Umbilical cord (tissue), 2 donors: ENCODE results near the gene CIDEA. TPM values are rescaled to one million over a fixed set of nuclear protein-coding genes. Genes with fewer than 3 reads are reported as not detected.

Source experiments
- DNase-seq: peaks from one replicate; pipeline ENCODE4 v3.0.0-alpha.2; 2015; ENCODE audit warnings: low spot score
- total RNA-seq: library from RNA; depleted of rRNA; stranded (reverse); fragments of >200 nt; gene quantifications from one replicate; pipeline ENCODE4 v1.2.3, GENCODE V29; 2014; ENCODE audit warnings: low replicate concordance; ENCODE audit not compliant: insufficient read depth

CIDEA gene
- total RNA-seq, 1 donor from 2014 or later: not detected

DNA sequence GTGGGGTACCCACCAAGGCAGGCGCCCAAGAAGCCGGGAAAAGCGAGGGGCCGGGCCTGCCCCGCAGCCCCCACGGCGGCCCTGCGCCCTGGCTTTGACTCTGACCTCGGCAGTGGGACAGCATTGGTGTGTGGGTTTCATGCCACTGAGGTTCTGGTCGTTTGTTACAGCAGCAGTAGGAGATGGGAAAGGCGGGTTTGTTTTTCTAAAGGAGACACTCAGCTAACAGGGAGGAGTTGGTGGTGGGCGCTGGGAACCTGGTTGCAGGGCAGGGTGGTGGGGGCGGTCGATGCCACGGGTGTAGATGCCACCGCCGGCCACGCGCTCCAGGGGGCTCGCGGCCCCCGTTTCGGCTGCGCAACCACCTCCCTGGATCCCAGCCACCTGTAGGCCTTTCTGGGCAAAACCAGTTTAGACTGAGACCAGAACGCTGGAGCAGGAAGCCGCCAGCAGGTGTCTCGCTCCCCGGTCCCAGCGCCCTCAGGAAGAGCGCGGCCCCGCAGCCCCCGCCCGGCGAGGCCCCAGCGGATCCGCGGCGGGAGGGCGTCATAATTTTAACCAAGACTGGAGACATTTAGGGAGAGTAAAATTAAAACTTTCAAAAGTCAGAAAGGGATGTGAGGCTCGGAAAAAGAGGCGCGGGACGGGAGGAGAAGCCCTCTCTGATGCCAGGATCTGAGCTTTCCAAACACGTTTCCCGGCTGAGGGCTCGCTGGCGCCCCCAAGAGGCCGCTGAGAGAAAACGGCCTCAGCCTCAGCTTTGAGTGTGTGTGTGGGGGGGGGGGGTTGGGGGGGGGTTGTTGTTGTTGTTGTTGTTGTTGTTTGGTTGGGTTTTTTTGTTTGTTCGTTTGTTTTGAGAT is 17.4 kb downstream of the CIDEA start:
- DNase-seq: peak; percentile 89

DNA sequence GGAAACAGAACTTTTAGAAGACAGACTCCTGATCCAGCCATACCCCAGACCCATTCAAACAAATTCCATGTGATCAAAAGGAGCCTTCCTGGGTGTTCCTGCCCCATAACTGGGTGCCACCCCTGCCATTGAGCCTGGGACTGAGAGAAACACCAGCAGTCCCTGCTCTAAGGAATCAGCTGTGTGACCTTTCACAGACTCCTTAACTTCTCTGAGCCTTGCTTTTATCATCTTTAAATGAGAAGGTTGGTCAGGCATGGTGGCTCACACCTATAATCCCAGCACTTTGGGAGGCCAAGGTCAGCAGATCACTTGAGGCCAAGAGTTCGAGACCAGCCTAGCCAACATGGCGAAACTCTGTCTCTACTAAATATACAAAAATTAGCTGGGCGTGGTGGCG is 20.6 kb downstream of the CIDEA start:
- no peak for DNase-seq

DNA sequence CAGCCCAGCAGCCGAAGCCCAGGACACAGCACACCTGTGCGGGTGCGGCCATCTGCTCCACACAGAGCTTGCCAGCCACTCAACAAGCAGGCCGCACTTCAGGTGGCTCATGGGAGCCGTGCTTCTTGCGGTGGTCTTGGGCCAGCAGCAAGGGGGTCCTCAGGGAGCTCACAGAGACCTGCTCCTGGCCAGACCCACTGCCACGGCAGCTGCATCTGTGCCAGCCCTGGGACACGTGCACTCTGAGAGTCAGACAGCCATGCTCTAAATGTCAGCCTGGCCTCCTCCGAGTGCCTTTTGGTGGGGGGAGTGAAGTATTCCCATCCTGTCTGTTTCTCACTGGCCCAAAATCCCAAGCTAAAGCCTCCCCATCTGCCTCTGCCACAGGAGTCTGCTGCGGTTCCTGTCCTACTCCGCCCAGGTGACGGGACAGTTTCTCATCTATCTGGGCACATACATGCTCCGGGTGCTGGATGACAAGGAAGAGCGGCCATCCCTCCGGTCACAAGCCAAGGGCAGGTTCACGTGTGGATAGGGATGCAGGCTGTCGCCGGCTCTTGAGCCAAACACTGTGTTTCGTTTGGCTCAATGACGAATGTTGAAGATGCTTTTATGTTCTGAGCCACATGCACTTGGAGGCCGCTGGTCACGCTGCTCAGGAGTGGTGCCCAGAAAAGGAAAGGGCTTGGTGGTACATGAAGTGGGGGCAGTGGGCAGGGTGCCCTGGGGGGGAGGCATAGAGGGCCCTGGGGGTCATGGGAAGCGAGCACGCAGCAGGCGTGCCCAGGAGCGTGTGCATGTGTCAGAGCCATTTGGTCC is 22.8 kb downstream of the CIDEA start:
- no peak for DNase-seq

DNA sequence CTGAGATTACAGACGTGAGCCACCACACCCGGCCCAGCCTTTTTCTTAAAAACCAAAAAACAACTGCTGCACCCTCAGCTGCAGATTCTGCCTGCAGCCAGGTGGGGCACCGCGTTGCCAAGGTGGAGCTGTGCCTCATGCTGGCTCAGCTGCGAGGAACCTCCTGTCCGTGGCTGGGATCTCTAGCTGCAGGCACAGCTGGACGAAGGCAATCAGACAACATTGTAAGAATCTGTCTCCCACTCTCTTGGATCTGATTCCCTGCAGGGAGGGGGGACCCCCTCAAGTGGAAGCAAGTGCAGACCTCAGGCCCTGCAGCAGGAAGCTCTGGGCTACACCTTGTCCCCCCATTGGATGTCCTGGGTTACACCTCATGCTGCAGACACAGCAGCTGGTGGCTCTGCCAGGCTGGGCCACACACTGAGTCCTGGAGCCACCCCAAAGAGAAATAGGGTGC is 24.1 kb downstream of the CIDEA start:
- peak; percentile 40 for DNase-seq

DNA sequence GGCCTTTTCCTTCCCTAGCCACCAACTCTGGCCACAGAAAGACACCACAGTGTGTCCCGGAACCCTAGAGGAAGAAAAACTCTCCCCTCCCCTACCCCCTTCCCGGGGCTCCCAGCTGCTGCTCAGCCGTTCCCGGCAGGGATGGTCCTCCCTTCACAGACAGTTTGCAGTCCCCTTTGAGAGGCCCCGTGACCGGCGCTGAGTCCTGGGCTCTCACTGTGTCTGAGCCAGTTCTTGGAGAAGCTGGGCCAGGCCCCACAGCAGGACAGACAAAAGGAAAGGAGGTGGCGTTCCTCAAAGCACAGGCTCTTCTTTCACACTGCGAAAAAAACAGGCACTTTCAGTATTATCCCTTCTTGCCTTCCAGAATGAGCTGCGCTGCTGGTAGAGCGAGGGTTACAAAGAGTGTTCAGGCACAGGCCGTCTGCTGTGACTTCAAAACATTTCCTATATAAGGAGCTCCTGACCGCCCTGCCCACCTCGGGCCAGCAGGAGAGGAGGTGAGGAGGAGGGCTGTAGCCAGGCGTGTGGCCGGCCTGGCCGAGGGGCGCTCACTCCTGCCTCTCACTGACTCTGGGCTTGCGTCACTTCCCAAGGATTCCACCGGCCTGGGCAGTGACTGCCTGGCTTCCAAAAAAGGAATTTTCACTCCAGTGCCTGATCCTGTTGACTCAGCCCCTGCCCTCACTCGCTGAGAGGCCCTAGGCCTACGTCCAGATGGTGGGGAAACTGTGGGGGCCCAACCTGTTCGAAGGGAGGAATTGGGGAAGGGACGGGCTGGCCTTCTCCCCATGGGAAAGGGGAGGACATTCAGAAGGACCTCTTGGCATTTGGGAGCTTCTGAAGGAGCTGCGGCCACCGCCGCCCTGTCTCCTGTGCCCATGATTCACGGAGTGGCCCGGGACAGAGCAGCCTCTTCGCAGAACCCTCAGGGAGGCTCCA is 24.9 kb downstream of the CIDEA start:
- DNase-seq: peak; percentile 99

DNA sequence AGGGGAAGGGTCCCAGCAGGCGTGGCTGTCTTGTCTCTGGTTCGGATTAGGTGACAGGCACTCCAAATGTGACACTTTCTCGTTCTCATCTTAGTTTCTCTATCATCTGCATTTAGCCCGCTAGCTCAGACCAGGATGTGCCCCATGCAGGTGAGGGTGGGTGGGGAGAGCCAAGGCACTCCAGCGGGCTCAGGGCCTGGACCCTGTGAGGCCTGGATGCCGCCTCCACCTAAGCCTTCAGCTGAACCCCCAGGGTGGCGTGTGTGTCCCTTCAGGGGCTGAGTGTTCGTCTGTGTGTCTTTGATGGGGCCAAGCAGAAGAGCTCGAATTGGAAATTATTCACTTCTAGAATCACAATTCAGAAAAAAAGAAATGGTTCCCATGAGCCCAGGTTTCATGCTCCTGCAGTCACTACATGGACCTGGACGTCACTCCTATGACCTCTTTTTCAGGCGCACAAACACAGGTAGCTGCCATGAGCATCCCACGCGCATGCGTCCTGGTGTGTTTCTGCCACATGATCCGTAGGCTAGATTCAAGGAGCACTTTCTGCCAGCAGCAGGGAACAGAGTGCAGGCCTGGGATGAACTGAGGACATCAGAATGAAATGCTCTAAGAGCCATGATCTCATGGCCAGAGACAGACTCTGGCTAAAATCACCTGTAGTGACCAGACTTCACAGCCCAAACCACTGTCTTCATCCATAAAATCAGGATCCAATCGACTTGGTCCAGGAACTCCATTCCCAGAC is 25.8 kb downstream of the CIDEA start:
- no peak for DNase-seq

DNA sequence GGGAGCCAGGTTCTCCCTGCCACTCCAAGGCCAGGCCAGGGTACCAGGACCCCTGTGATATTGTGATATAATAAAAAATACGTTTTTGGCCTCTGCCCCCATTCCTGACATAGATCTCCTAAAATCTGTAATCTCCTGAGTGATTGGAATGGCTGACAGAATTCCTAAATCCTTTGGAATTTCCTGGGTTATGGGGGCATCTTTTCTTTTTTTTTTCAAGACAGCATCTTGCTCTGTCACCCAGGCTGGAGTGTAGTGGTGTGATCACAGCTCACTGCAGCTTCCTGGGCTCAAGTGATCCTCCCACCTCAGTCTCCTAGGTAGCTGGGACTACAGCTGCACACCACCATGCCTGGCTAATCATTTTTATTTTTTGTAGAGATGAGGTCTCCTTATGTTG is 27.7 kb downstream of the CIDEA start:
- no peak for DNase-seq

DNA sequence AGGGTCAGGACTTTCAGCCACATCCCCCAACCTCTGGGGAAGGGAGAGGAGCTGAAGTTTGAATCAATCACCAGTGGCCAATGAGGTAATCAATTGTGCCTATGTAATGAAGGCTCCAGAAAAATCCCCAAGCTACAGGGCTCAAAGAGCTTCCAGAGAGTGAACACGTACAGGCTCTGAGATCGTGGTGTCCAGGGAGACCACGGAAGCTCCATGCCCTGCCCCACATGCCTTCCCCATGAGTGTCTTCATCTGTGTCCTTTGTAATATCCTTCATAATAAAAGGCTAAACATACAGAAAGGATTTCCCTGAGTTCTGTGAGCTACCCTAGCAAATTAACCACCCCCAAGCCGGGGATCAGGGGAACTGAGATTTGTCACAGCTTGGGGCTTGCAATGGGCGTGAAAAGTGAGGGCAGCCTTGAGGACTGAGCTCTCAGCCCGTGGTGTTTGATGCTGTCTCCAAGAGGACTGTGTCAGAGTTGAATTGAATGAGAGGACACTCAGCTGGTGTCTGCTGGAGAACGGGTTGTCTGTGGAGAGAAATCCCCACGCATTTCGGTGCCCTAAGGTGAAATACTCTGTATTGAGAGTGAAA is 28.4 kb downstream of the CIDEA start:
- peak; percentile 73 for DNase-seq

DNA sequence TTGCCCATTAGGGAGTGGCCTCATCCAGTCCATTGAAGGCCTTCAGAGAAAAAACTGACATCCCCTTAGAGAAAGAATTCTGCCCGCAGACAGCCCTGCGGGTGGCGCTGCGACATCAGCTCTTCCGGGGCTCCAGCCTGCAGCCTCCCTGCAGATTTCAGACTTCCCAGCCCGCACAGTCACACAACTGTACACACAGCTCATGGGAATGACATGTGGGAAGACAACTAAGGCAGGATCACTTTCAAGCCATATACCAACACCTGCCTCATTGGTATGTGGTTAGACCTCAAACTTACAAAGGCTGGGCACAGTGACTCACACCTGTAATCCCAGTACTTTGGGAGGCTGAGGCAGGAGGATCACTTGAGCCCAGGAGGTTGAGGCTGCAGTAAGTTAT is 29.1 kb downstream of the CIDEA start:
- DNase-seq: no peak

DNA sequence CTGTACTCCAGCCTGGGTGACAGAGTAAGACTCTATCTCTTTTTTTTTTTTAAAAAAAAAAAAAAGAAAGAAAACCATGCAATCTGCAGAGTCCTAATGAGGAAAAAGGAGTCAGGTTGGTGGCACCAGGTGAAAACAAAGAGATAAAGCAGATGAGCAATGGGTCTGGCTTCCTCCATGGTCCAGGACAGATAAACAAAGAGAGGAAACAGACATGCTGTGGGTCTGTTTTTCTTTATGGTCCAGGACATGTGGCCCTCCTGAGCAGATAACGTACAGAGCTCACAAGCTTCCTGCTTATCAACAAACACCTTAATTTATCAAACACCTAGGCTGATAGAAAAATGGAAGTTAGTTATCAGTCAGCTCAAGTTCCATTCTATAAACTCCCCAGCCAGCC is 29.5 kb downstream of the CIDEA start:
- DNase-seq: no peak

DNA sequence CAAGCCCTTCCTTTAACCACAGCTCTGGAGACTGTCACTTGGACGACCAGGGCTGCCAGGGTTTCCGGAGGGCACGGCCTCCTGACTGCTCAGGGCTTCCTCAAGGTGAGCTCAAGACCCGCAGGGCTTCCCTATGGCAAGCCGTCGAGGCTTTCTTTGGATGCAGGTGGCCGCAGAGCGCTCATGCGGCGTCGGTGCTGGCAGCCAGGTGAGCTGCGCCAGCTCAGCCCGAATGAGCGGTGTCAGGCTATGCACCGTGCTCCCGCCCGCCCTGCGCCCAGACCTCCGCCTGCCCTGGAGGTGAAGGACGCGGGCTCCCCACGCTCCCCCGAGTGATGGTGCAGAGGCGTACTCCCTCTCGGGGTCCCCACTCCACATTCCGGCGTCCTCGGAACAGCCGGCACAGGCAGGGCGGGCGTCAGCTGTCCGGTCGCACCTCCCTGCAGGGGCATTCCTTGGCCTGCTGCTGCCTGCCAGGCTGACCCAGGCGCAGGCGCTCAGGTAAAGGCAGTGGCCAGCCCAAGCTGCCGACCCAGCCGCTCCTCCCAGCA is 33.0 kb downstream of the CIDEA start:
- DNase-seq: peak; percentile 20

DNA sequence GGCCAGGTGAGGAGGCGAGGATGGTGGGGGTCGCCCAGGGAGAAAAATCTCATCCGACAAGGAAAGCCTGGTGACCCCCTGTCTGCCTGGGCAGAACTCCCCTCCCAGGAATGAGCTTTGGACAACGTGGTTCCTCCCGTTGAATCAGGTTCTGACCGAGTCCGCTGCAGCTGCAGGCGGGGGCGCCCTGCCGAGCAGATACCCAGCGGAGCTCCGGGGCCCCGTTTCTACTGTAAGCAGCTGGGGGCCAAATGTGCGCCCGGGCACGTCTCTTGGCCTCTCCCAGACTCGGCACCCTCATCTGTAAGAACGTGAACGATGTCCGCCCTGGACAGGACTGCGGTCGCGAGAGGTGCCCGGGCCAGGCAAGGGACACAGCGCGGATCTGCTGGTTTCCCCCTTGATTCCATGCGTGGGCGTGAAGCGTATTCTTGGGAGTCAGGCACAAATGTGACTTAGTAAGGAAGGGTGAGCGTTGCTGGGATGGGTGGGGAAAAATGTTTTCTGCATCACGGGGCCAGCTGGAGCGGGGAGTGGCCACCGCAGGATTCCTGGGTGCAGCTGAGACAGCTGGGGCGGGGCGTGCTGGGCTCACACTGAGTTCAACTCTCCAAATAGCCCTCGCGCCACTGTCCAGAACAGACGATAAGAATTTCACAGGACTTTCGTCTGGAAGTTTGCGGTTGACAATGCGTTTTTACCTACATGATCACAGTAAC is 33.7 kb downstream of the CIDEA start:
- peak; percentile 87 for DNase-seq

DNA sequence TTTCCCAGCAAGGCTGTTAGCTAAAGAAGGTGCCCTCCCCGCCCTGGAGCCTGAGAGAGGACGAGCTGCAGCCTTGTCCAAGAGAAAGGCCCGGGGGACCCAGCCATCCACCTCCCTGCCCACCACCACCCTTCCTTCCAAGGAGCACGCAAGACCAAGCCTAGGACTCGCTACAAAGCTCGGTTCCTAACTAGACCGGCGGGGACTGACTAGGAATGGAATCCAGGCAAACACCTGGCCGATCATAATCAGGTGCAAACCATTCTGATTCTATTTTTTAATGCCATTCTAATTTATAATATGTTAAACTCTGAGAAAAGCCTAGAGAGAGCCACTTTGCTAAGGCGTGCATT is 34.2 kb downstream of the CIDEA start:
- no peak for DNase-seq

DNA sequence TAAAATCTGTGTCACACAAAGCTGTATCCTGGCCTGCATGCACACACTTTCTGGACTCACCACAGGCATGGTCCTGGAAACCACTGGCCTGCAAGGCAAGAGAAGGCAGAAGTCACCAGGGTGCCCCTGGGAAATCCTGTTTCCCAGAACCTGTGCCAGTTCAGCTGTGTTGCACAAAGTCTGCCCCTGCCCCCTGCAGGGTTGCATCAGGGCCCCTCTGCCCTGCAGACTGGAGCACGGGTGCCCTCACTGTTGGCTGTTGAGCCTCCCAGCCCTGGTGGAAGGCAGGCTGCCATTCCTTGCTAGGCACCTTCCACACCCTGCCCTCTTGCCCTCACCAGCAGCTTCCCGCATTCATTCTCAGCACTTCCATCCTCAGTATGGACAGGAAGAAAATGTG is 35.9 kb downstream of the CIDEA start:
- no peak for DNase-seq

DNA sequence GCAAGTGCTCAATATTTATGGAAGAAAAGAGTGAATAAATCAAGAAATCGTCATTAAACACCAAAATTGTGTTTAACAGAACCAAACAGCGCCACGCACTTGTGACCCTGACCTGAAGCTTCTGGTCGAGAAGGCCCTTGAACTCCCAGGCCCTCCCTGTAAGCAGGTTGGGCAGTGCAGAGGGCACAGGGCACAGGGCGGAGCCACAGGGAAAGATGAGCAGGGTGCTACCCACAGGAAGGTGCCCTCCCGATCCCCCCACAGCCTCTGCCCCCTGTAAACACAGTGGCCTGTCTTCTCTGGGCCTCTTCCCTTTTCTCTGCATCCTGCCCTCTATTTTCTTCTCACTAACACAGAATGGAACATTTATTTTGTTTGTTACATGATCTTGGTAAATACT is 37.0 kb downstream of the CIDEA start:
- no peak for DNase-seq

DNA sequence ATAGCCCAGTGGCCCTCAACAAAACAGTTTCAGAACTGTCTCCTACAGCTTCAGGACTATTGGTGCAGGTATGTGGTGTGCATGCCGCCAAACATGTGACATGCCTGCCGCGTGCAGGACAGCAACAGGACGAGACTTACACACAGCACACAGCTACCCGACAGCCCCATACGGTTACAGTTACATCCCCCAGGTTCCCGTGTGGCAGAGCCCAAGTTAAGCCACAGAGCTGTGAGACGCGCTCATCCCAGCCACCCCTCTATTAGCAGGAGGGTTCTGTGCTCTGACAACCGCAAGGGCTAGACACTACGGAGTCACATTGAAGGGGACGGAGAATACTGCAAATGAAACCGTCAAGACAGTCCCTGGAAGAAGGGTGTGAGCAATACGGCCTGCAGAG is 37.5 kb downstream of the CIDEA start:
- DNase-seq: no peak

DNA sequence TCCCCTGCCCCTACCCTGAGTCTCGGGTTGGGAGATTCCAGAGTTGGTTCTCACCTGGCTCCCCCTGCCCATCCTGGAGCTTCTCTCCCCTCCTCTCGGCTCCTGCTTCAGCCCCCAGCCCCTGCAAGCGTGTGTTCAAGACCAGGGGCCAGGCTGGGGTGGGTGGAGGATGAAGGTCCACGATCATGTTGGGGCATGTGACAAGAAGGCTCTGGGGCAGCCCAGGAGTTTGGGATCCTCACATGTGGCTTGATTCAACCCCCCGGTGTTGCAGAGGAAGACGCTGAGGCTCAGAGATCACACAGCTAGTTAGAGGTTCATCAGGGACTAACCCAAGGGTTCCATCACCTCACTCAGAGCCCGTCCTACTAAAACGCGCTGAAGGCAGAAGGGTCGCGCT is 39.7 kb downstream of the CIDEA start:
- no peak for DNase-seq

DNA sequence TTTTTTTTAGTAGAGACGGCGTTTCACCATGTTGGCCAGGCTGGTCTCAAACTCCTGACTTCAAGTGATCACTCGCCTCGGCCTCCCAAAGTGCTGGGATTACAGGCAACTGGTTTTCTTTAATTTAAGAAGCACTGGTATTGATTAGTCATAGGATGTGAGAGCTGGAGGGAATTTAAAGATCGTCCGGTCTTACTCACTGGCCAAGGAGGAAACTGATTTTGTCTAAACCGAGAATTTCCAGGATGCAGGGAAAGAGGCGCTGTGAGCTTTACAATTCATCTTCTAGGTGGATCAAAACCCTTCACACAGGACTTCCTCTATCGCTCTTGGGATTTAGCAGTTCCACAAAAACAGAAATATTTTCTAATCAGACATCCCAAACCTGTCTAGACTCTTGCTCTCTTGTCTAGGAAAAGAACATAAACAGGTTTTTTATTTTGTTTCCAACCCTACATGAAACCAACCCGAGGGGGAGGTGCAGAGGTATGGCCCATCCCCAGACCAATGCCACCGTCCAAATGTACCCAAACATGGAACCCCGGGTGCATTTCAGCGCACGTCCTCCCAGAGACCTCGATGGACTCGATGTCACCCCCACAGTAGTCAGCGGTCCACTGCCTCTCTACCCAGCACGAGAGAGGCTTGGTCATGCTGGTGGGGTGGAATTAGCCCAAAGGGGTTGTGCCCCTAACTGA is 41.4 kb downstream of the CIDEA start:
- no peak for DNase-seq

DNA sequence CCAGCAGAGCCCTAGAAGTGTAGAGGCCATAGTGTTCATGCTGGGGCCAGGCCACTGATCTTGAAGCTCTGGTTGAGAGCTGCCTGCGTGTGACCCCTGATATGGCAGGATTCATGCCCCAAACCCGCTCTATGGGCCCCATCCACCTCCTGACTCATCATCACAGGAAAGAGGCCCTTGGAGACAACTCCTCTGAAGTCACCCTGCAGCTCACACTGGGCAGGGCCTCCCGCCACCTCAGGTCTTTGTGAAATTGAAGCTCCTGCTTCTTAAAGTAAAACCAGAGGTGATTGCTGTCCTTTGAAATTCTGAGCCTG is 41.9 kb downstream of the CIDEA start:
- DNase-seq: no peak
